ENCODE results near the gene RASSF3. TPM values are rescaled to one million over a fixed set of nuclear protein-coding genes. Genes with fewer than 3 reads are reported as not detected.
"Not testable (repeated sequence)": the region's sequence is repeated elsewhere in the genome, so short reads cannot be mapped to it uniquely, and the experiment has no call there.

The RASSF3 gene
- total RNA-seq, 2 donors from 2014 or later = 13.5 to 21.3 TPM

GRCh38 chr12:64618953-64619590 is 8.8 kb downstream of the RASSF3 start:
- intact Hi-C loops (cut with DNase I) = loop anchor here (10.0 kb wide), 1 partner anchor 56 kb away; no protein-coding TSS in a partner anchor
- DNase-seq = peak in 1 of 4 donors; percentile 35
- H3K27ac ChIP-seq = peak overlapping the region in 1 of 4 donors; percentile 53

GRCh38 chr12:64621257-64621942 is 11.1 kb downstream of the RASSF3 start:
- no peak for TF ChIP-seq POLR2A (IDR thresholded peaks at IDR 0.05)
- no peak for TF ChIP-seq CTCF (IDR thresholded peaks at IDR 0.05)
- no peak for ATAC-seq
- H3K36me3 ChIP-seq (replicated peaks in 1 of 2; ENCODE audit: insufficient read depth in 1 of 2, low read depth in 2 of 2) = no peaks in the 10 kb centered on the region
- no peaks in the 10 kb centered on the region for H3K9me3 ChIP-seq
- H3K27me3 ChIP-seq = no peaks in the 10 kb centered on the region
- intact Hi-C loops (cut with DNase I) = no loop called here
- peak overlapping the region in 1 of 4 donors; percentile 52 for H3K27ac ChIP-seq
- H3K4me3 ChIP-seq = no peak overlapping the region
- WGBS, 2 donors = 84 to 96% methylated on average over 13 of the region's 13 CpGs
- H3K4me1 ChIP-seq = peaks cover 39% of the 10 kb centered on the region
- no peak for DNase-seq

More at GRCh38 chr12:64618953-64619590, 8.8 kb downstream of the RASSF3 start:
- TF ChIP-seq CTCF (IDR thresholded peaks at IDR 0.05) = no peak
- TF ChIP-seq POLR2A (IDR thresholded peaks at IDR 0.05) = no peak
- 38 to 44% methylated on average over 3 of the region's 3 CpGs for WGBS, 2 donors
- Histone ChIP-seq H3K9me3 (no peaks in the 10 kb centered on the region), H3K36me3 (replicated peaks in 1 of 2; ENCODE audit: insufficient read depth in 1 of 2, low read depth in 2 of 2) (no peaks in the 10 kb centered on the region), H3K4me3 (no peak overlapping the region), H3K4me1 (peaks cover 24% of the 10 kb centered on the region), H3K27me3 (no peaks in the 10 kb centered on the region)
- peak; percentile 40 for ATAC-seq

GRCh38 chr12:64624035-64624434 is 13.7 kb downstream of the RASSF3 start:
- H3K27me3 ChIP-seq = no peaks in the 10 kb centered on the region
- WGBS, 2 donors = 89 to 92% methylated on average over 4 of the region's 4 CpGs
- H3K4me1 ChIP-seq = peaks cover 37% of the 10 kb centered on the region
- no peak for ATAC-seq
- H3K36me3 ChIP-seq (replicated peaks in 1 of 2; ENCODE audit: insufficient read depth in 1 of 2, low read depth in 2 of 2) = no peaks in the 10 kb centered on the region
- DNase-seq = no peak
- TF ChIP-seq CTCF (IDR thresholded peaks at IDR 0.05) (no peak), POLR2A (IDR thresholded peaks at IDR 0.05) (no peak)
- no peaks in the 10 kb centered on the region for H3K9me3 ChIP-seq
- peak overlapping the region in 1 of 4 donors; percentile 81 for H3K27ac ChIP-seq
- H3K4me3 ChIP-seq = no peak overlapping the region
- intact Hi-C loops (cut with DNase I) = no loop called here

GRCh38 chr12:64625243-64626077 is 15.2 kb downstream of the RASSF3 start:
- WGBS, 2 donors = 12 to 14% methylated on average over 15 of the region's 15 CpGs
- no peak overlapping the region for H3K4me3 ChIP-seq
- no peaks in the 10 kb centered on the region for H3K36me3 ChIP-seq (replicated peaks in 1 of 2; ENCODE audit: insufficient read depth in 1 of 2, low read depth in 2 of 2)
- H3K27ac ChIP-seq = peak overlapping the region; percentile 71 to 87 (median 76)
- peaks cover 30% of the 10 kb centered on the region for H3K4me1 ChIP-seq
- no peaks in the 10 kb centered on the region for H3K9me3 ChIP-seq
- peak; percentile 41 to 69 (median 53) for DNase-seq
- intact Hi-C loops (cut with DNase I) = no loop called here
- TF ChIP-seq POLR2A (IDR thresholded peaks at IDR 0.05) = peak in 2 of 3 donors; percentile 40 to 44
- TF ChIP-seq CTCF (IDR thresholded peaks at IDR 0.05) = no peak
- H3K27me3 ChIP-seq = no peaks in the 10 kb centered on the region
- ATAC-seq = peak; percentile 79

- 100% methylated on average over 1 of the region's 1 CpG for WGBS, 2 donors
- H3K36me3 ChIP-seq (replicated peaks in 1 of 2; ENCODE audit: insufficient read depth in 1 of 2, low read depth in 2 of 2); intact Hi-C loops (cut with DNase I); DNase-seq; H3K27me3 ChIP-seq; H3K9me3 ChIP-seq; H3K4me3 ChIP-seq; ATAC-seq: not testable (repeated sequence)
- H3K4me1 ChIP-seq = peaks cover 30% of the 10 kb centered on the region
- peak overlapping the region in 1 of 4 donors; percentile 81 for H3K27ac ChIP-seq
These were observed 16.3 kb downstream of the RASSF3 start for GRCh38 chr12:64626588-64626987.

Measured in body of pancreas (tissue), 4 donors.